Measurements from ENCODE around the gene ANO9.

The ANO9 gene

DNA sequence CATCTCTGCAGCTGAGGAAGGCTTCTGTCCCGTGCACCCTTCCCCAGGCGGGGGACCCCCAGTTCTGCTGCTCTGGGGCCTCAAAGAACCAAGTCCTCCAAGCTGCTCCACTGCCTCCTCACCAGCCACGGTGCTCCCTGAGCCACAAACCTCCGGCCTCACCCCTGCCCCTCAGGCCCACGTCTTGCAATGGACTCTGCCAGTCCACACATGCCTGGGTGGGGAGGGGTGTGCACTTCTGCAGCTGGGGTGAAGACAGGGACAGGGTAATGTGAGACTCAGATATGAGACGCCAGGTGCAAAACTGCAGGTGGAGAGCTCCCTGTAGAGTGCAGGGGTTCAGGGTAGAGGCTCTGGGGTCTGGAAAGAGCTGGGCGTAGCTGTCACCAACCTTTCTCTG lies 5.1 kb upstream of the ANO9 start:
- no peak for TF ChIP-seq CTCF (IDR thresholded peaks at IDR 0.05; ENCODE audit: control insufficient read depth, extremely low read depth, insufficient read depth)
- no peak for DNase-seq (ENCODE audit: low read depth)
- H3K4me3 ChIP-seq (ENCODE audit: low read depth, low read length) = no peak overlapping the region

DNA sequence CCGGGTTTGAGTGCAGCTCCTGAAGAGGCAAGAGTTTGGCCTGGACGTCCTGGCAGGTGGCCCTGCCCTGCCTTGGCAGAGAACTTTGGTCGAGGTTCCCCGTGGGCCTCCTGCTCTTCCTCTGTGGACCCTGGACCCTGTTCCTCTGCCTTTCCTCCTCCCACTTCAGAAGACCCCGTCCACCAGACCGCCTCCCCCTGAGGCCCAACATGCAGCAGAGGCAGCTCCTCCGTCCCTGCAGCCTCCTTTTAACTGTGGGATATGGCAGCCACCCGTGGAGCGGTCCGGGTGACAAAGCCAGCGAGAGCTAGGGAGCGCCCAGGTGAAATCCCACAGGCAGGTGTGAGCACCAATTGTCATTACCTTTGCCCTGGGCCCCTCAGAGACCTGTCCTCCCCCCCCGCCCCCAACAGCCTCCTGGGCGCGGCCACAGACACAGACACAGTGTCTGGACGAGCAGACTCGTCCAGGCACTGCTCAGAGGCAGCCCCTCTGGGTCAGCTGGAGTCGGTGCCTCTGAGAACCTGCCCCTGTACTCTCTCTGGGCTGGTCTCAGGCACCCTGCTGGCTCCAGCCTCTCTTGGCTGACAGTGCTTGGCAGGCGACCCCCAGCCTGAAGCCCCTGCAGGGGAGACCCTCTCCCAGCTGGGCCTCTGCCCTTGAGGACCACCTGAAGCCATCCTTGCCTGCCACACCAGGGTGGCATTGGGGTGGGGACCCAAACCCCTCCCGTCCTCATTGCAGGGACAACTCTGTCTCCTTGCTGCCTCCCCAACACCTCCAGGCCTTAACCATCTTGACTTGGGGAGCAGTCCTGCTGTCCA lies 4.2 kb upstream of the ANO9 start:
- TF ChIP-seq CTCF (IDR thresholded peaks at IDR 0.05; ENCODE audit: control insufficient read depth, extremely low read depth, insufficient read depth) = no peak
- no peak for DNase-seq (ENCODE audit: low read depth)
- H3K4me3 ChIP-seq (ENCODE audit: low read depth, low read length) = no peak overlapping the region

GRCh38 chr11:444396-445144 lies 2.8 kb upstream of the ANO9 start:
- H3K4me3 ChIP-seq (ENCODE audit: low read depth, low read length) = no peak overlapping the region
- no peak for TF ChIP-seq CTCF (IDR thresholded peaks at IDR 0.05; ENCODE audit: control insufficient read depth, extremely low read depth, insufficient read depth)
- DNase-seq (ENCODE audit: low read depth) = no peak

DNA sequence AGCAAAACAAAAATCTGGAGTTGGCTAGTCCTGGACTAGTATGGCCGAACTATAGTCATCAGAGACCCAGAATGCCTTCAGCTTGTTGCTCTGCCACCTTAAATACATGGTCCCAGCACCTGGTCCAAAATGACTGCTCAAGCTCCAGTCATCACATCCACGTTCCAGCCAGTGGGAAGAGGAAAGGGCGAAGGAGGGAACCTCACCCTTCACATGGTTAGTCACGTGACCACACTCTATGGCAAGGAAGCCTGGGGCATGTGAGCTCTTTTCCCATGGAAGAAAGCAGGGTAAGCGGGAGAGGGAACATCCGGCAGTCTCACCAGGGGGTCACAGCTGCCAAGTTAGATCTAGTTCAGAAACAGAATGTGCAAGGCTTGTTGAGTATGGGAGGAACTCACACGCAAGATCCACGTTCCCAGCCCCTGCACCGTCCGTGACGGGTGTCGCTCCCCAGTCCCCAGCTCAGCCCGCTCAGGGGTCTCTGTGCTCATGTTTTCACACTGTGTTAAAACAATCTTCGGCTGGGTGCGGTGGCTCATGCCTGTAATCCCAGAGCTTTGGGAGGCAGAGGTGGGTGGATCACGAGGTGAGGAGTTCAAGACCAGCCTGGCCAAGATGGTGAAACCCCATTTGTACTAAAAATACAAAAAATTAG lies 1.9 kb upstream of the ANO9 start:
- H3K4me3 ChIP-seq (ENCODE audit: low read depth, low read length) = no peak overlapping the region
- TF ChIP-seq CTCF (IDR thresholded peaks at IDR 0.05; ENCODE audit: control insufficient read depth, extremely low read depth, insufficient read depth) = no peak
- DNase-seq (ENCODE audit: low read depth) = no peak

- DNase-seq (ENCODE audit: low read depth) = no peak
- no peak overlapping the region for H3K4me3 ChIP-seq (ENCODE audit: low read depth, low read length)
- no peak for TF ChIP-seq CTCF (IDR thresholded peaks at IDR 0.05; ENCODE audit: control insufficient read depth, extremely low read depth, insufficient read depth)
Measured at GRCh38 chr11:442611-443081, 835 bp upstream of the ANO9 start.

DNA sequence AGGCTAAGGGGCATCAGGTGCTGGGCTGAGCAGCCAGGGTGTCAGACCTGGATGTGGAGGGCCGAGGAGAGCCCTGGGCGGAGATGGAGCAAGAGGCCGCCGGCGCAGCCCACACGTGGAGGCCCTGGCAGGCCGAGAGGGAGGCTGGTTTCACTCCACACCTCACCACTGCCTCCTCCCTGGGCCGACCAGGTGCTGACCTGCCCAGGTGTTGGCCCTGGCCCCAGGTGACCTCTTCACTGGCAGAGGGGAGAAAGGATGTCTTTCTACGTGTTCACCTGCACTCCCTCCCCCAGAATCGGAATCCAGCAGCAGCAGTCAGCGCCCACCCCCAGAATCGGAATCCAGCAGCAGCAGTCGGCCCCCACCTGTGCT lies 781 bp downstream of the ANO9 start:
- H3K4me3 ChIP-seq (ENCODE audit: low read depth, low read length) = peak overlapping the region; percentile 28; the same call in 1 of the 2 replicates
- TF ChIP-seq CTCF (IDR thresholded peaks at IDR 0.05; ENCODE audit: control insufficient read depth, extremely low read depth, insufficient read depth) = no peak
- no peak for DNase-seq (ENCODE audit: low read depth)
